K562 (cell line): ENCODE results near the gene TACR2.

ENCODE experiments used
- EP300 ChIP-seq: IDR thresholded peaks from 2 replicates; pipeline ENCODE4 v1.6.1; 2012; ENCODE audit warnings: low read length, improper control_type of control experiment
- KAT7 ChIP-seq: sonication (generic); formaldehyde crosslinking; IDR thresholded peaks from 2 replicates; pipeline ENCODE4 v1.8.0; 2022; ENCODE audit warnings: missing genetic modification reagents, mild to moderate bottlenecking, borderline replicate concordance
- SP2 ChIP-seq: IDR thresholded peaks from 2 replicates; pipeline ENCODE4 v1.6.1; 2011; ENCODE audit warnings: mild to moderate bottlenecking, low read depth, low read length, moderate library complexity; ENCODE audit not compliant: poor library complexity, severe bottlenecking; ENCODE audit errors: extremely low read depth
- TBP ChIP-seq: optimal IDR thresholded peaks from 2 replicates; pipeline ENCODE3; 2011; ENCODE audit warnings: low read depth, low read length, improper control_type of control experiment
- ZBTB1 ChIP-seq: sonication (generic); formaldehyde crosslinking; IDR thresholded peaks from 2 replicates; pipeline ENCODE4 v1.8.1; 2023; ENCODE audit warnings: missing genetic modification reagents, low read depth, mild to moderate bottlenecking, borderline replicate concordance
- ZSCAN29 ChIP-seq: fragments of 450-650 bp; IDR thresholded peaks from 2 replicates; pipeline ENCODE4 v1.6.1; 2017
- TF ChIP-seq, protein P1 (sequence below), 2 experiments: fragments of 450-650 bp; IDR thresholded peaks; 2 replicates each; pipeline ENCODE4 v1.6.1; 2016
- TF ChIP-seq, protein P2 (sequence below), 3 experiments: IDR thresholded peaks in 2 of 3; conservative IDR thresholded peaks in 1 of 3; 2 replicates each; pipeline ENCODE4 v1.5.1; 2011 to 2012; ENCODE audit warnings: low read length in 3 of 3, mild to moderate bottlenecking in 3 of 3, control low read depth in 2 of 3, improper control_type of control experiment in 1 of 3, inconsistent platforms in 1 of 3, low read depth in 1 of 3, mixed read lengths in 1 of 3, moderate library complexity in 1 of 3; ENCODE audit not compliant: insufficient read depth in 2 of 3

DNA sequence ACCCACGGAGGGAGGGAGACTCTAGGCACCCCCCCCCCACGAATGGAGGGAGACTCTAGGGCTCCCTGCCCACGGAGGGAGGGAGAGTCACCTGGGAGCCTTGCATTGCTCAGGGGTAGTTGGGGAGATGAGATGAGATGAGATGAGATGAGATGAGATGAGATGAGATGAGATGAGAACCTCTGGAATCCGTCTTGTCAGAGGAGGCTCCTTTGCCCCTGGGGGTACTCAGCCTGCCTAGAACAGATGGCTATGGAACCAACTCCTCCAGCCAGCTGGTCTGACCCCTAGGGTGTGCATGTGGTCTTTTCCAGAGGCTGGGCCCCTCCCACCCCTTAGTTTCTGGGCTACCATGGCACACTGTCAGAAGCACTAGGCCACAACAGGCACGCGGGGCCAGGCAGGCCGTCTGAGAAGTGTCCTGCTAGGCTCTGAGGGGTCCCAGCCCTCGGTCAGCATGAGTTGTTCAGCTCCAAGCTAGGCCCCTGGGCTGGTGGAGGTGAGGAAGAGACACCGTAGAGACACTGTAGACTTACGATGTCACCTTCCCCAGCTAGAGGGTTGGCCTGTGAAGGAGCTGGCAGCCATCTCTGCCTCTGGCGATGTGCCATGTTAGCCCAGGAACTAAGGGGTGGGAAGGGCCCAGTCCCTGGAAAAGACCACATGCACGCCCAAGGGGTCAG lies 43.3 kb upstream of the TACR2 start:
- TF ChIP-seq SP2, result no peak
- TF ChIP-seq TBP, result no peak
- TF ChIP-seq, protein P1, sequence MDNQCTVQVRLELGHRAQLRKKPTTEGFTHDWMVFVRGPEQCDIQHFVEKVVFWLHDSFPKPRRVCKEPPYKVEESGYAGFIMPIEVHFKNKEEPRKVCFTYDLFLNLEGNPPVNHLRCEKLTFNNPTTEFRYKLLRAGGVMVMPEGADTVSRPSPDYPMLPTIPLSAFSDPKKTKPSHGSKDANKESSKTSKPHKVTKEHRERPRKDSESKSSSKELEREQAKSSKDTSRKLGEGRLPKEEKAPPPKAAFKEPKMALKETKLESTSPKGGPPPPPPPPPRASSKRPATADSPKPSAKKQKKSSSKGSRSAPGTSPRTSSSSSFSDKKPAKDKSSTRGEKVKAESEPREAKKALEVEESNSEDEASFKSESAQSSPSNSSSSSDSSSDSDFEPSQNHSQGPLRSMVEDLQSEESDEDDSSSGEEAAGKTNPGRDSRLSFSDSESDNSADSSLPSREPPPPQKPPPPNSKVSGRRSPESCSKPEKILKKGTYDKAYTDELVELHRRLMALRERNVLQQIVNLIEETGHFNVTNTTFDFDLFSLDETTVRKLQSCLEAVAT (IDR thresholded peaks at IDR 0.05), result no peak
- TF ChIP-seq ZSCAN29, result no peak
- no peak for TF ChIP-seq EP300
- no peak for TF ChIP-seq KAT7 (CRISPR knock-in tag)
- TF ChIP-seq ZBTB1 (CRISPR knock-in tag), result no peak
- TF ChIP-seq, protein P2, sequence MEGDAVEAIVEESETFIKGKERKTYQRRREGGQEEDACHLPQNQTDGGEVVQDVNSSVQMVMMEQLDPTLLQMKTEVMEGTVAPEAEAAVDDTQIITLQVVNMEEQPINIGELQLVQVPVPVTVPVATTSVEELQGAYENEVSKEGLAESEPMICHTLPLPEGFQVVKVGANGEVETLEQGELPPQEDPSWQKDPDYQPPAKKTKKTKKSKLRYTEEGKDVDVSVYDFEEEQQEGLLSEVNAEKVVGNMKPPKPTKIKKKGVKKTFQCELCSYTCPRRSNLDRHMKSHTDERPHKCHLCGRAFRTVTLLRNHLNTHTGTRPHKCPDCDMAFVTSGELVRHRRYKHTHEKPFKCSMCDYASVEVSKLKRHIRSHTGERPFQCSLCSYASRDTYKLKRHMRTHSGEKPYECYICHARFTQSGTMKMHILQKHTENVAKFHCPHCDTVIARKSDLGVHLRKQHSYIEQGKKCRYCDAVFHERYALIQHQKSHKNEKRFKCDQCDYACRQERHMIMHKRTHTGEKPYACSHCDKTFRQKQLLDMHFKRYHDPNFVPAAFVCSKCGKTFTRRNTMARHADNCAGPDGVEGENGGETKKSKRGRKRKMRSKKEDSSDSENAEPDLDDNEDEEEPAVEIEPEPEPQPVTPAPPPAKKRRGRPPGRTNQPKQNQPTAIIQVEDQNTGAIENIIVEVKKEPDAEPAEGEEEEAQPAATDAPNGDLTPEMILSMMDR (IDR thresholded peaks at IDR 0.05 in 2 of 3, conservative IDR thresholded peaks at IDR 0.05 in 1 of 3; ENCODE audit: insufficient read depth in 2 of 3, low read depth in 1 of 3, low read length in 3 of 3), result no peak
